A673 (cell line): ENCODE measurements around the gene SLC7A10.

Experiments
- EZH2 ChIP-seq: fragments of 200-600 bp; sonication (generic); IDR thresholded peaks from 2 replicates; pipeline ENCODE4 v1.6.1; 2017; ENCODE audit warnings: borderline replicate concordance, low read depth, mild to moderate bottlenecking, mixed read lengths, antibody characterized with exemption, low read length; ENCODE audit not compliant: poor library complexity, severe bottlenecking
- TF ChIP-seq, protein P1 (sequence below): fragments of 300-800, 200-600 bp; sonication (generic); conservative IDR thresholded peaks from 2 replicates; pipeline ENCODE4 v1.5.1; 2017; ENCODE audit warnings: low read depth, mild to moderate bottlenecking, antibody characterized with exemption, low read length, moderate library complexity, mixed read lengths

DNA sequence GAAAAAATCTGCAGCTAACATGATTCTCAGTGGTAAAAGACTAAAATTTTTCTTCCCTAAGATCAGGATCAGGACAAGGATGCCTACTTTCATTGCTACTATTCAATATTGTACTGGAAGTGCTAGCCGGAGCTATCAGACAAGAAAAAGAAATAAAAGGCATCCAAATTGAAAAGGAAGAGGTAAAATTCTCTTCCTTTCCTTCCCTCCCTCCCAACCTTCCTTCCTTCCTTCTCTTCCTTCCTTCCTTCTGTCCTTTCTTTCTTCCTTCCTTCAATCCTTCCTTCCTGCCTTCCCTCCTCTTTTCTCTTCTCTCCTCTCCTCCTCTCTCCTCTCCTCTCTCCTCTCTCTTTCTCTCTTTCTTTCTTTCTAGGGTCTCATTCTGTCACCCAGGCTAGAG, 58.2 kb downstream of the SLC7A10 start:
- TF ChIP-seq, protein P1, sequence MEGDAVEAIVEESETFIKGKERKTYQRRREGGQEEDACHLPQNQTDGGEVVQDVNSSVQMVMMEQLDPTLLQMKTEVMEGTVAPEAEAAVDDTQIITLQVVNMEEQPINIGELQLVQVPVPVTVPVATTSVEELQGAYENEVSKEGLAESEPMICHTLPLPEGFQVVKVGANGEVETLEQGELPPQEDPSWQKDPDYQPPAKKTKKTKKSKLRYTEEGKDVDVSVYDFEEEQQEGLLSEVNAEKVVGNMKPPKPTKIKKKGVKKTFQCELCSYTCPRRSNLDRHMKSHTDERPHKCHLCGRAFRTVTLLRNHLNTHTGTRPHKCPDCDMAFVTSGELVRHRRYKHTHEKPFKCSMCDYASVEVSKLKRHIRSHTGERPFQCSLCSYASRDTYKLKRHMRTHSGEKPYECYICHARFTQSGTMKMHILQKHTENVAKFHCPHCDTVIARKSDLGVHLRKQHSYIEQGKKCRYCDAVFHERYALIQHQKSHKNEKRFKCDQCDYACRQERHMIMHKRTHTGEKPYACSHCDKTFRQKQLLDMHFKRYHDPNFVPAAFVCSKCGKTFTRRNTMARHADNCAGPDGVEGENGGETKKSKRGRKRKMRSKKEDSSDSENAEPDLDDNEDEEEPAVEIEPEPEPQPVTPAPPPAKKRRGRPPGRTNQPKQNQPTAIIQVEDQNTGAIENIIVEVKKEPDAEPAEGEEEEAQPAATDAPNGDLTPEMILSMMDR = no peak
- TF ChIP-seq EZH2 = no peak
